Measurements from ENCODE around the gene IAPP.
"Not testable (repeated sequence)": the region's sequence is repeated elsewhere in the genome, so short reads cannot be mapped to it uniquely, and the experiment has no call there.

IAPP gene

GRCh38 chr12:21381320-21381719 lies 8.6 kb downstream of the IAPP start:
- DNase-seq = not testable (repeated sequence)

- no peak for DNase-seq
These were observed 11.6 kb downstream of the IAPP start for GRCh38 chr12:21384261-21384660.

- no peak for DNase-seq
These were observed 14.5 kb downstream of the IAPP start for GRCh38 chr12:21387174-21387573.

- no peak for DNase-seq
These were observed 19.7 kb downstream of the IAPP start for GRCh38 chr12:21392384-21392783.

GRCh38 chr12:21394828-21395626 lies 22.3 kb downstream of the IAPP start:
- DNase-seq = not testable (repeated sequence)

GRCh38 chr12:21413369-21414277 lies 40.9 kb downstream of the IAPP start:
- no peak for DNase-seq

- no peak for DNase-seq
These were observed 43.9 kb downstream of the IAPP start for GRCh38 chr12:21416511-21417121.

- not testable (repeated sequence) for DNase-seq
These were observed 45.7 kb downstream of the IAPP start for GRCh38 chr12:21418398-21418797.

GRCh38 chr12:21419009-21419699 lies 46.5 kb downstream of the IAPP start:
- DNase-seq = not testable (repeated sequence)

- DNase-seq = no peak
These were observed 55.5 kb downstream of the IAPP start for GRCh38 chr12:21428241-21428640.
